PC-9 (cell line): ENCODE results near the gene METTL15. TPM values are rescaled to one million over a fixed set of nuclear protein-coding genes. Genes with fewer than 3 reads are reported as not detected.
"Not testable (repeated sequence)": the region's sequence is repeated elsewhere in the genome, so short reads cannot be mapped to it uniquely, and the experiment has no call there.

Source experiments
- BruUV-seq: library from RNA; stranded (reverse); fragments of 400-500 nt; replicated peaks from 2 replicates; lab custom pipeline; 2021; lab: Mats Ljungman, UMichigan
- CTCF ChIA-PET: fragments of 300-600 bp; sonication (Branson Sonifier 250); formaldehyde crosslinking; loops from one replicate; lab custom pipeline; 2022; ENCODE audit warnings: antibody characterized with exemption; lab: Charles Lee
- POLR2A ChIA-PET: fragments of 300-600 bp; sonication (Branson Sonifier 250); formaldehyde crosslinking; loops from one replicate; lab custom pipeline; 2022; ENCODE audit warnings: antibody characterized with exemption; ENCODE audit not compliant: unreplicated experiment; lab: Charles Lee
- DNase-seq, 2 experiments: peaks; one replicate each; pipeline versions ENCODE4 v3.0.0 to v3.0.0-alpha.2; 2015 to 2022; ENCODE audit warnings: mixed read lengths in 1 of 2
- H2AFZ ChIP-seq: fragments of 200-600 bp; sonication (generic); 2 replicates; pipeline ENCODE4 v1.8.1; 2017; ENCODE audit warnings: antibody characterized with exemption
- H3F3A ChIP-seq: fragments of 200-600 bp; sonication (generic); 2 replicates; pipeline ENCODE4 v1.8.1; 2017; ENCODE audit warnings: antibody characterized with exemption, mild to moderate bottlenecking, low read depth; ENCODE audit not compliant: insufficient read depth
- H3K27ac ChIP-seq: fragments of 200-600 bp; sonication (generic); 2 replicates; pipeline ENCODE4 v1.6.1; 2016; ENCODE audit warnings: mixed run types
- H3K27me3 ChIP-seq: fragments of 200-600 bp; sonication (generic); 2 replicates; pipeline ENCODE4 v1.6.1; 2016; ENCODE audit warnings: low read depth, mixed run types; ENCODE audit not compliant: insufficient read depth
- H3K36me3 ChIP-seq: fragments of 200-600 bp; sonication (generic); 2 replicates; pipeline ENCODE4 v1.6.1; 2016; ENCODE audit warnings: low read depth, mixed run types
- H3K4me1 ChIP-seq: fragments of 200-600 bp; sonication (generic); replicated peaks from 2 replicates; pipeline ENCODE4 v1.6.1; 2016; ENCODE audit warnings: mixed run types; ENCODE audit not compliant: insufficient read depth
- H3K4me2 ChIP-seq: fragments of 200-600 bp; sonication (generic); 2 replicates; pipeline ENCODE4 v1.6.1; 2017; ENCODE audit warnings: mixed run types
- H3K4me3 ChIP-seq: fragments of 200-600 bp; sonication (generic); 2 replicates; pipeline ENCODE4 v1.6.1; 2016; ENCODE audit warnings: mixed run types
- H3K79me2 ChIP-seq: fragments of 200-600 bp; sonication (generic); 2 replicates; pipeline ENCODE4 v1.6.1; 2017; ENCODE audit warnings: low read depth, mixed run types
- H3K9me2 ChIP-seq: fragments of 200-600 bp; sonication (generic); 2 replicates; pipeline ENCODE4 v1.8.1; 2017; ENCODE audit warnings: mild to moderate bottlenecking; ENCODE audit not compliant: insufficient read depth
- H3K9me3 ChIP-seq: fragments of 200-600 bp; sonication (generic); 2 replicates; pipeline ENCODE4 v1.8.1; 2016; ENCODE audit warnings: low read depth; ENCODE audit not compliant: insufficient read depth
- H4K20me1 ChIP-seq: fragments of 200-600 bp; sonication (generic); 2 replicates; pipeline ENCODE4 v1.8.1; 2017; ENCODE audit not compliant: insufficient read depth
- EZH2 ChIP-seq: fragments of 200-600 bp; sonication (generic); IDR thresholded peaks from 2 replicates; pipeline ENCODE4 v1.8.0; 2017; ENCODE audit warnings: antibody characterized with exemption, low read depth
- intact Hi-C: fragments of 100-400 bp; cut with micrococcal nuclease; formaldehyde crosslinking; loops from one replicate; pipeline ENCODE4 v1.10.0; 2022; ENCODE audit not compliant: unreplicated experiment
- total RNA-seq: library from RNA; stranded (reverse); gene quantifications from 2 replicates; pipeline ENCODE4 v1.2.3, GENCODE V29; 2021
- TF ChIP-seq, protein P1 (sequence below): fragments of 200-600 bp; sonication (generic); conservative IDR thresholded peaks from 2 replicates; pipeline ENCODE4 v1.6.1; 2017; ENCODE audit warnings: mixed run types, antibody characterized with exemption, mild to moderate bottlenecking, moderate library complexity

METTL15 gene
- total RNA-seq, 1 experiment from 2014 or later: 19.9 TPM

DNA sequence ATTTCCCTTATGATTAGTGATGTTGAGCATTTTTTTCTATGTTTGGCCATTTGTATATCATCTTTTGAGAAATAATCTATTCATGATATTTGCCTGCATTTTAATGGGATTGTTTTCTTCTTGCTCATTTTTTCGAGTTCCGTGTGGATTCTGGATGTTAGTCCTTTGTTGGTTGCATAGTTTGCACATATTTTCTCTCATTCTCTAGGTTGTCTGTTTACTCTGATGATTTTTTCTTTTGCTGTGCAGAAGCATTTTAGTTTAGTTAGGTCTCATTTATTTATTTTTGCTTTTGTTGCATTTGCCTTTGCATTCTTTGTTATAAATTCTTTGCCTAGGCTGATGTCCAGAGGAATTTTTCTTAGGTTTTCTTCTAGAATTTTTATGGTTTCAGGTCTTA is 87.3 kb downstream of the METTL15 start:
- BruUV-seq: no TSS peak
- intact Hi-C loops: no loop called here
- Histone ChIP-seq H4K20me1 (no peaks in the 10 kb centered on the region), H3K4me1 (no peaks in the 10 kb centered on the region), H3K79me2 (no peaks in the 10 kb centered on the region), H3K4me2 (no peak overlapping the region), H2AFZ (no peak overlapping the region), H3K27ac (no peak overlapping the region), H3K9me2 (0 out of 2 replicates have a peak, but pooled peaks cover 4% of the 10 kb centered on the region), H3K4me3 (no peak overlapping the region), H3K27me3 (no peaks in the 10 kb centered on the region), H3K9me3 (0 out of 2 replicates have a peak, but pooled peaks cover 3% of the 10 kb centered on the region), H3K36me3 (no peaks in the 10 kb centered on the region; the same call in 1 of the 2 replicates), H3F3A (no peaks in the 10 kb centered on the region)
- TF ChIP-seq EZH2: no peak
- TF ChIP-seq, protein P1, sequence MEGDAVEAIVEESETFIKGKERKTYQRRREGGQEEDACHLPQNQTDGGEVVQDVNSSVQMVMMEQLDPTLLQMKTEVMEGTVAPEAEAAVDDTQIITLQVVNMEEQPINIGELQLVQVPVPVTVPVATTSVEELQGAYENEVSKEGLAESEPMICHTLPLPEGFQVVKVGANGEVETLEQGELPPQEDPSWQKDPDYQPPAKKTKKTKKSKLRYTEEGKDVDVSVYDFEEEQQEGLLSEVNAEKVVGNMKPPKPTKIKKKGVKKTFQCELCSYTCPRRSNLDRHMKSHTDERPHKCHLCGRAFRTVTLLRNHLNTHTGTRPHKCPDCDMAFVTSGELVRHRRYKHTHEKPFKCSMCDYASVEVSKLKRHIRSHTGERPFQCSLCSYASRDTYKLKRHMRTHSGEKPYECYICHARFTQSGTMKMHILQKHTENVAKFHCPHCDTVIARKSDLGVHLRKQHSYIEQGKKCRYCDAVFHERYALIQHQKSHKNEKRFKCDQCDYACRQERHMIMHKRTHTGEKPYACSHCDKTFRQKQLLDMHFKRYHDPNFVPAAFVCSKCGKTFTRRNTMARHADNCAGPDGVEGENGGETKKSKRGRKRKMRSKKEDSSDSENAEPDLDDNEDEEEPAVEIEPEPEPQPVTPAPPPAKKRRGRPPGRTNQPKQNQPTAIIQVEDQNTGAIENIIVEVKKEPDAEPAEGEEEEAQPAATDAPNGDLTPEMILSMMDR: no peak
- ChIA-PET CTCF (no interaction called here), POLR2A (no interaction called here)
- DNase-seq: no peak

- no TSS peak for BruUV-seq
- POLR2A ChIA-PET: no interaction called here
- Histone ChIP-seq H3K4me2 (no peak overlapping the region), H3K27ac (no peak overlapping the region), H3F3A (no peaks in the 10 kb centered on the region), H3K36me3 (peaks cover 4% of the 10 kb centered on the region; the same call in 1 of the 2 replicates), H2AFZ (no peak overlapping the region), H4K20me1 (no peaks in the 10 kb centered on the region), H3K27me3 (no peaks in the 10 kb centered on the region), H3K4me1 (no peaks in the 10 kb centered on the region), H3K4me3 (no peak overlapping the region), H3K9me2 (no peaks in the 10 kb centered on the region; the same call in 1 of the 2 replicates), H3K79me2 (no peaks in the 10 kb centered on the region), H3K9me3 (no peaks in the 10 kb centered on the region)
- no peak for DNase-seq
- TF ChIP-seq EZH2: no peak
- TF ChIP-seq, protein P1: no peak
- CTCF ChIA-PET: no interaction called here
- intact Hi-C loops: no loop called here
Observed at GRCh38 chr11:28209906-28210305, 101.7 kb downstream of the METTL15 start.

DNA sequence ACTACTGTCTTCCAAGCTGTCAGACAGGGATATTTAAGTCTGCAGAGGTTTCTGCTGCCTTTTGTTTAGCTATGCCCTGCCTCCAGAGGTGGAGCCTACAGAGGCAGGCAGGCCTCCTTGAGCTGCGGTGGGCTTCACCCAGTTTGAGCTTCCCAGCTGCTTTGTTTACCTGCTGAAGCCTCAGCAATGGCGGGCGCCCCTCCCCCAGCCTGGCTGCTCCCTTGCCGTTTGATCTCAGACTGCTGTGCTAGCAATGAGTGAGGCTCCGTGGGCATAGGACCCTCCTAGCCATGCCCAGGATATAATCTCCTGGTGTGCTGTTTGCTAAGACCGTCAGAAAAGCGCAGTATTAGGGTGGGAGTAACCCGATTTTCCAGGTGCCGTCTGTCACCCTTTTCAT is 113.9 kb downstream of the METTL15 start:
- CTCF ChIA-PET: not testable (repeated sequence)

GRCh38 chr11:28223577-28223976 is 115.4 kb downstream of the METTL15 start:
- no peak overlapping the region for H2AFZ ChIP-seq
- H4K20me1 ChIP-seq: no peaks in the 10 kb centered on the region
- H3K27ac ChIP-seq: no peak overlapping the region
- no peaks in the 10 kb centered on the region; the same call in 1 of the 2 replicates for H3K79me2 ChIP-seq
- H3K36me3 ChIP-seq: no peaks in the 10 kb centered on the region
- no peaks in the 10 kb centered on the region for H3F3A ChIP-seq
- H3K4me3 ChIP-seq: no peak overlapping the region
- no peak for DNase-seq
- H3K9me3 ChIP-seq: no peaks in the 10 kb centered on the region
- intact Hi-C loops: no loop called here
- H3K4me1 ChIP-seq: no peaks in the 10 kb centered on the region
- no peaks in the 10 kb centered on the region; the same call in 1 of the 2 replicates for H3K9me2 ChIP-seq
- no TSS peak for BruUV-seq
- H3K4me2 ChIP-seq: no peak overlapping the region
- POLR2A ChIA-PET: no interaction called here
- TF ChIP-seq, protein P1: no peak
- no peak for TF ChIP-seq EZH2
- CTCF ChIA-PET: no interaction called here
- no peaks in the 10 kb centered on the region for H3K27me3 ChIP-seq

More for the DNA sequence above, 113.9 kb downstream of the METTL15 start:
- H3K27me3 ChIP-seq, H3K4me3 ChIP-seq, H4K20me1 ChIP-seq, H3K4me2 ChIP-seq, H2AFZ ChIP-seq, H3K36me3 ChIP-seq, intact Hi-C loops, BruUV-seq, H3K9me2 ChIP-seq, H3K4me1 ChIP-seq, H3K27ac ChIP-seq, H3F3A ChIP-seq, DNase-seq, H3K79me2 ChIP-seq, POLR2A ChIA-PET, H3K9me3 ChIP-seq: not testable (repeated sequence)
